ENCODE measurements around the gene RIPOR2. TPM values are rescaled to one million over a fixed set of nuclear protein-coding genes. Genes with fewer than 3 reads are reported as not detected.
"Not testable (repeated sequence)": the region's sequence is repeated elsewhere in the genome, so short reads cannot be mapped to it uniquely, and the experiment has no call there.

The RIPOR2 gene
- polyA plus RNA-seq, 3 donors, result 5.8 to 8.4 (median 8.0) TPM

DNA sequence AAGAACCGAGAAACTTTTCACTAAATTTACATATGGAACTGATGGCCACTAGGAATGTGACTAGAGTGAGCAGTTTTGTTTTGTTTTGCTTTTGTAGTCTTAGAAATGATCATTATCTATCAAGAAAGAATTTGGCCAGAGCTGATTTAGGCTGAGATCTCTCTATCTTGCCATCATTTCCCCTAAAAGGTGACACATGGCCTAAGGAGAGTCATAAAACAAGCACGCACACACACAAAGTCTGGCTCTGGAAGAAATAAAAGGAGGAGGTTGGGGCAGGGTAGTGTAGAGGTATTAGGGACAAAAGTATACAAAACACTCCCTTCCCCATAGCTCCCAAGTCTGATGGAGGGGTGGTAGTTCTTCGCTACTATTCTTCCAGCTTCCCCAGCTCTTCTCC is 56.4 kb downstream of the RIPOR2 start:
- no peak for DNase-seq

DNA sequence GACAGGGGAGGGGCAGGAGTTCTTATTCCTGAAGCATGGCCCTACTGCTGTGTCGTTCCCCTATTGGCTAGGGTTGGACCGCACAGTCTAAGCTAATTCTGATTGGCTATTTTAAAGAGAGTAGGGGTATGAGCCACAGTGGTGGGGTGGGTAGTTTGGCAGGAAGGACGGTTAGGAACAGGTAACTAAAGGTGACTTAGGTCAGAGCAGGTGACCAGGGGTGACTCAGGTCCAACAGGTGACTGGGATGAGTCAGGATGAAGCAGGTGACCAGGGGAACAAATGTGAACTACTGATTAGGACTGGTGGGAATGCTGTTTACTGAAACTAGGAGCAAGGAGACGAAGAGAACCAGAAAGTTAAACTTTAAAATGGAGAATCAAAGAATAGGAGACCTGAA is 58.0 kb downstream of the RIPOR2 start:
- DNase-seq, result not testable (repeated sequence)

- no peak for DNase-seq
Measured at GRCh38 chr6:24876499-24877465, 59.0 kb downstream of the RIPOR2 start.

- no peak for DNase-seq
Measured at GRCh38 chr6:24875534-24875901, 60.2 kb downstream of the RIPOR2 start.

DNA sequence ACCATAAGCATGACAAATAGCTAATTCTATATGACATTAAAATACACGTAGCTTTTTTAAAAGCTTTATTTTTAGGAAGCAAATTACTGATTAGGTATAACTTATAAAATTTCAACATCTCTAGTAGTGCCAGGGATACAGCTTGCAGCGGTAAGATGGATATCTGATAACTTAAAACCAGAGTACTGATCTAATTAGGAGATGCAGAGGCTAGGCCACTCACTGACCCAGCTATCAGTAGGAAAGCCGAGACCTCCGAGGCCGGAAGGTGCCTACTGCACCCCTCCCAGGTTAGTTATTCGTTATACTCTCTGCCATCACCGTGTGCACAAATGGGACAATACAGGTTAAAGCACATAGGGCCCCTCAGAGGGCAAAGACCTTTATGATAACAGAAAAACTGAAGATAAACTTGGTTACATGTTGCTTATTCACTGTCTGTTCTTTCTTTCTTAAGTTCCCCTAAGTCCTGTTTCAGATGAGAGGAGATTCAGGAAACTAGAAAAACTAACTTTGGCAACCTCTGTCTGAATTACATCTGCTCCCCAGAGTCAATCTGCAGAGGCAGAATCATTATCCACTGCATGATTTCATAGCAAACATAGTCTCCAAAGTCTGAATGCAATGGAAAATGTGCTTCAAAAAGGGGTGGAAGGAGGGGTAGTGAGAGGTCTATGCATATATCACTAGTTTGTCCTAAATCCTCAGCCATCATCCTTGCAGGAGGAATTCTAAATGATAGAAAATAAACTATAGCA is 60.8 kb downstream of the RIPOR2 start:
- DNase-seq, result no peak

DNA sequence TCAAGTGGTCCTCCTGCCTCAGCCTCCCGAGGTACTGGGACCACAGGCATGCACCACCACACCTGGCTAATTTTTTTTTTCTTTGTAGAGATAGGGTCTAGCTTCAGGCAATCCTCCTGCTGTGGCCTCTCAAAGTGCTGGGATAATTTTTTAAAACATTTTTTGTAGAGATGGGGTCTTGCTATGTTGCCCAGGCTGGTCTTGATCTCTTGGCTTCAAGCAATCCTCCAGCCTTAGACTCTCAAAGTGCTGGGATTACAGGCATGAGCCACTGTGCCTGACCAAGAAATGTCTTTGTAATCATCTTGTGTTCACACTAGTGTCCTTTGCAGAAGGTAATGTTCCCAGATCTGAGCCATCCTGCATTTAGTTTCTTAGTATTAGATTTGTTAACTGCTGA is 61.6 kb downstream of the RIPOR2 start:
- no peak for DNase-seq

GRCh38 chr6:24872779-24873178 is 63.0 kb downstream of the RIPOR2 start:
- DNase-seq, result no peak

- DNase-seq, result no peak
Measured at GRCh38 chr6:24868765-24869164, 67.0 kb downstream of the RIPOR2 start.

DNA sequence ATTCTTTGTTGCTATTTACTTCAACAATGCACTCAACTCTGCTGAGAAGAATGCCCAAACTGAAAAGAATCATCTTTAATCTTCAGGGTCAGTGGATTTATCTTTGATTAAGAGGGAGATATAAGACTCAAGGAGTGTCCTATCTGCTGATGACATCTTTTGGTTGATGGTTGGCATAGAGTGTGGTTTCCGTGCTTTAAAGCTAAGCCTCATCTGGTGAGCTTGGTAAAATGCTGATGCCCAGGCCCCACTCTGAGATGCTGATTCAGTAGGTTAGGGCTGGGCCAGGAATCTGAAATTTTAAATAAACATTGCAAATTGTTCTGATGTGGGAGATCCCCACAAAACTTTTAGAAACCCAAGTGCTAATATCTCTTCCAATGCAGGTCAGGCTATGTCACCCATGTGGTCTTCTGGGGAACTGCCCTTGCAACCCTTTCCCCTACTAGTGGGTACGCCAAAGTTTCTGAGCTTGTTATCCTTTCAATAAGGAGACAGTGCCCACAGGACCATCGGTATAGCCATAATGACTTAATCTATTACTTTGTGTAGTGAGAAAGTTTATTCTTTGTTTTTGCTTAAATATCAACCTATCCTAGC is 68.6 kb downstream of the RIPOR2 start:
- no peak for DNase-seq

DNA sequence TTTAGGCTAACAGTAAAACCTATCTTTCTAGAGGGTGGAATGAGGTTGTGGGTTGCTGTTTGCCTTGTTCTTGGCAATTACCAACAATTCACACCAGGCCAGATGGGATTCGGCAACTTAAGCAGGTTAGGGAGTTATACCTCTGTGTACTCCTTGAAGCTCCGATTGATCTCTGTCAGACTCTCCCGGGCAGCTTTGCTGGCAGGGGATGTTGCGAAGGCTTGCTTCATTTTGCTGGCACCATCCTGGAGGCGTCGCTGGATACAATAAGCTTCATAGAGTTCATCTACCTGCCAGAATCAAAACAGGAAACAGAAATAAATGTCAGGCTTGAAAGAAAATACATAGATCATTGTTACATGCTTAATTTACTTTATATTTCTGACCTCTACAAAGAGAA is 70.6 kb downstream of the RIPOR2 start:
- no peak for DNase-seq

DNA sequence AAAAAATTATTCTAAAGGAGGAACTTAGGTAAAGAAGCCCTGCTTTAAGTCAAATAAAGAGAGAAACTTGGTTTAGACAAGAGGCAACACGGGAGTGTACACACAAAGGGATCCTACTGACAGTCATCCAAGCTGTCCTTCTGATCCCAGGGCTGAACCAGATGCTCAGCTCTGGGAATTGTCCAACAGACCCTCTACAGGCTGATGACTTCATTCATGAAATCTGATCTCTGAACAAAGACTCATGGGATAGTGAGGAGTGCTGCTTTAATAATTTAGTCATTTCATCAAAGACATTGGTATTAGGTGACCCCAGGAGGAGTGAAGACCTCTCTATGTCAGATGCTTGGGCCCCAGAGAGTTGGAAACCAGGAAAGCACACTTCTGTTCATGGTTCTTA is 71.4 kb downstream of the RIPOR2 start:
- DNase-seq, result no peak

DNA sequence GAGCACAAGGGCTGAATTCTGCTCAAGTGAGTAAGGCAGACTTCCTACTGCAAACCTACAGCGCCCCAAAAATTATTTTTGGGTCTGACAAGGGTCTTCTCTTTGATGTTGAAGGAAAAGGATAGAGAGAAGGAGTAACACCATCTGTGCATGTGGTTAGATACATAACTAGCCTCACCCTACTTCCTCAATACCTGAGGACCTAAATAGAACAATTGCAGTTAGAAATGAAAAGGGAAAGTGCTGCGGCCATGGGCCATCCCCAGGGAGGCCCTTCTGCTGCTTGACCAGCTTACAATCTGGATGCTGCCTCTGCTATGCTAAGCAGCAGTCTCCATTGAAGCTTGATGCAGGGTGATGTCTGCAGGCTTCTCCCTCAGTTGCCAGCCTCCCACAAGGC is 73.8 kb downstream of the RIPOR2 start:
- DNase-seq, result no peak

DNA sequence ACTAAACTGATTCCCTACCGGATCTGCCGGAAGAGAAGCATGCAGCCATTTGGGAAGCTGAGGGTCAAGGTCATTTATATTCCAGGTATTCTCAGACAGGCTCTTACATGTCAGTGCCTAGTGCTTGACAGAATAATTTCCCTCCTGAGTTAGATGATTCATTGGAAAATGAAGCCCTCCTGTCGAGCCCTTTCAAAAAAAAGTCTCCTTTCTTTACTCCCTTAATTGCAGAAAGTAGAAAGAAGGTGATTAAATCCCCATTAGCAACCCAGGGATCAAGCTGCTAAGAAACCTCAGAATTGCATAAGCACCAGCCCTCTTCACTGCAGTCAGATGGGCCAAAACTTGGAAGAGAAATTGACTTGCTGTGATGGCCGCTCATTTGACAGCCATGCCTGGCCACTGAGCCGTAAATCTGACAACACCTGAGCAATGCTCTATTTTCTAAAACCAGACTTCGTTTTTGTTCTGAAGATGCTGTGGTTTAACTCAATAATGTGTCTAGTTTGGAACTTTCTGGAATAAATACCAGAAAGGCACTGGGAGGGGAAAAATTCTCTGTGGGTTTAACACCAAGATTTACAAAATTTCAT is 76.1 kb downstream of the RIPOR2 start:
- no peak for DNase-seq

GRCh38 chr6:24859132-24859531 is 76.6 kb downstream of the RIPOR2 start:
- no peak for DNase-seq

DNA sequence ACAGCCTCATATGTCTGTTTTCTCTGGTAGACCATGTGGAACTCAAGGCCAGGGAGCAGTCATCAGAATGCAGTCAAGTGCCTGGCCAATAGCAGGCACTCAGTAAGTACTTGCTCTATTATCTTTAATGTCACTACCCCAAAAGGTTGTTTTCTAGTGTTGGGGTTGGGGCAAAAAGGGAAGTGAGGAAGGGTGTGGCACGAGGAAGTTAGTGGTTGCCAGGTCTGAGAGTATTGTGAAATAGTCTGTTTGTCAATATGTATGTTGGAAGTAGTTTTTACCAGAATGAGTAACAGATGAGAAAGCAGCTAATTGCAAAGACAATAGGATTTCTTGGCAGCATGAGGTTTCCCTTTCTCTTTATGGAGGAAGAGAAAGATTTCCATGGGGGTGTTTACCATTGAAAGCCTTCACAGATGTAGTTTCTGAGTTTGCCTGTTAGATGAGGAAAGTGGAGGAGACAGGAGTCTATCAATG is 77.5 kb downstream of the RIPOR2 start:
- no peak for DNase-seq

DNA sequence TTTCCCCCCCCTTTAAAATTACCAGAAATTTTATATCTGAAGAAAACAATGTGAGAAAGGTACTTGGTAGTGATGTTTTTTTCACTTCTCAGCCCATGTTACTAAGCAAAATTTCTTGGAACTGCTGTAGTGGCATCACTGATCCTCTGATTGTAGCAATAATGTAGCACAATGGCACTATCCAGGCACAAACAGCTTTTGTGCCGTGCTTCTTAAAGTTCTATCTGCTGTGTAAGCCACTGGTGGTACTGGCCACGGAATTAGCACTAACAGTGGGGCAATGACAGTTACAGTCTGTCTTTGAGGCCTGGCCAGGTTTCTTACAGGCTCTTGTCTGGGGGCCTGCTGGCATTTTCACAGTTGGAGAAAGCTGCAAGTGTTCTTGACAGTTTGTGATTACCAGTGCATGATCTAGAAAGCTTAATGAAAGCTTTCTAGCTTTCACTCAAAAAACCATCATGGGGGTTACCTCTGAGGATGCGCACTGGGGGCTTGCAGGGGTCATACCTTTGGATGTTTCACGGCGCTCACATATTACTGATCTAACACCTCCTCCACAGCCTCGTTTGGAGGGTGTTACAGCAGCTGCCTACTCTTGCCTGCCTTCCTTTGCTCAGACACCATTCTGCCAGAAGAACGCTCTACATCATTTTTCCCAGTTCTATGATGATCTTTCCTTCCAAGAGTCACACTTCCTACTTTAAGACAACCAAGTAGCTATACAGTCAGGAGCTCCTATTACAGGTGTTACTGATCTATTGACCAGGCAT is 78.7 kb downstream of the RIPOR2 start:
- no peak for DNase-seq

- DNase-seq, result no peak
Measured at GRCh38 chr6:24856246-24856599, 79.5 kb downstream of the RIPOR2 start.

- DNase-seq, result peak; percentile 73
Measured at GRCh38 chr6:24855395-24856245, 80.1 kb downstream of the RIPOR2 start.

DNA sequence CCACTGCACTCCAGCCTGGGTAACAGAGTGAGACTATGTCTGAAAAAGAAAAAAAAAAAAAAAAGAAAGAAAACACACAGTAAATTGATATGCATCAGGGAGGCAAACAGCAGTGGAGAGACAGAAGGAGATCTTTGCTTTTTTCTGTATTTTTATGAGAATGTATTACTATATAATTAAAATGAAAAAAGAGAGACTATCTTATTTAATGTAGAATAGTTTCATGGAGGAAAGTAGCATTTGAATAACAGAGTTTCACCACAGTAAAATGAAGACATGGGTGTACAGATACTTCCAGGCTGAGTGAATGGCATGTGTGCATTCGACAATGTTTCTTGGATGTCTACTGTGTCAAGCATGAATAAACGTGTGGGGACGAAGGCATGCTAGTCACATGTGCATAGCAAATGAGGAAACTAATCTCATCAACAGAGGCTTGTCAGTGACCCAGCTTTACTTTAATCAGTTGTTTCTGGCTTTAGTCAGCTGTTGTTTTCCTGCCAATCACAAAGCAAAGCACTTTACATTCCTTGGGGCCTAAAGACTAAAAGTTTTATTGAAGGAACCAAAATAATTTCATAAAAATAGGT is 81.6 kb downstream of the RIPOR2 start:
- no peak for DNase-seq

- no peak for DNase-seq
Measured at GRCh38 chr6:24851086-24851485, 84.7 kb downstream of the RIPOR2 start.
